Fibroblast of the aortic adventitia (primary cell): ENCODE data around the gene FGF12. TPM values are rescaled to one million over a fixed set of nuclear protein-coding genes. Genes with fewer than 3 reads are reported as not detected.

ENCODE experiments used
- DNase-seq: peaks from one replicate; pipeline ENCODE4 v3.0.0-alpha.2; 2010; ENCODE audit warnings: low read depth
- H3K4me3 ChIP-seq: 2 replicates; pipeline ENCODE4 v1.5.1; 2011; ENCODE audit warnings: low read depth, mild to moderate bottlenecking, control low read depth, low read length, moderate library complexity
- small RNA-seq: library from RNA; depleted of rRNA; stranded (forward); fragments of <200 nt; gene quantifications from one replicate; pipeline ENCODE3, GENCODE V24; 2012
- total RNA-seq: library from RNA; depleted of rRNA; stranded (reverse); fragments of >200 nt; gene quantifications from 2 replicates; pipeline ENCODE4 v1.2.3, GENCODE V29; 2012; ENCODE audit warnings: low replicate concordance
- TF ChIP-seq, protein P1 (sequence below): IDR thresholded peaks from 2 replicates; pipeline ENCODE4 v1.5.1; 2011; ENCODE audit warnings: mild to moderate bottlenecking, low read length, control low read depth, inconsistent platforms; ENCODE audit not compliant: insufficient read depth

The FGF12 gene
- total RNA-seq, 1 donor = 0.36 TPM

DNA sequence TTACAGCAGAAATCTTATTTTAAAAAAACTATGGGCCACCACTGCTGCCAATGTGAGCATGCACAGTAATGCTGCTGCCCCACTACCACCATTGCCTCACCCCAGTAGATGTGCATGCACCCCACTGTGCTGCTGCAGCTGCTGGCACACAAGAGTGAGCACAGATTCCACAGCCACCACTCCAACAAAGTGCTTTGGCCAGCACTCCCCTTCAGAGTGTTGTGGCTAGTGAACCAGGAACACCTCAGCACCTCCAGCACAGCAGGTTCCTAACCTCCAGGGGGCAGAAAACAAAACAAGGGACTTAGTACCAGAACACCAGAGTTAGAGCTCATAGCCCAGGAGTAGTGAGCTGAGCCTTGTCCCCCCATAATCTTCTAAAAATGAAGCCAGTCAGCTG lies 636.8 kb downstream of the FGF12 start:
- TF ChIP-seq, protein P1, sequence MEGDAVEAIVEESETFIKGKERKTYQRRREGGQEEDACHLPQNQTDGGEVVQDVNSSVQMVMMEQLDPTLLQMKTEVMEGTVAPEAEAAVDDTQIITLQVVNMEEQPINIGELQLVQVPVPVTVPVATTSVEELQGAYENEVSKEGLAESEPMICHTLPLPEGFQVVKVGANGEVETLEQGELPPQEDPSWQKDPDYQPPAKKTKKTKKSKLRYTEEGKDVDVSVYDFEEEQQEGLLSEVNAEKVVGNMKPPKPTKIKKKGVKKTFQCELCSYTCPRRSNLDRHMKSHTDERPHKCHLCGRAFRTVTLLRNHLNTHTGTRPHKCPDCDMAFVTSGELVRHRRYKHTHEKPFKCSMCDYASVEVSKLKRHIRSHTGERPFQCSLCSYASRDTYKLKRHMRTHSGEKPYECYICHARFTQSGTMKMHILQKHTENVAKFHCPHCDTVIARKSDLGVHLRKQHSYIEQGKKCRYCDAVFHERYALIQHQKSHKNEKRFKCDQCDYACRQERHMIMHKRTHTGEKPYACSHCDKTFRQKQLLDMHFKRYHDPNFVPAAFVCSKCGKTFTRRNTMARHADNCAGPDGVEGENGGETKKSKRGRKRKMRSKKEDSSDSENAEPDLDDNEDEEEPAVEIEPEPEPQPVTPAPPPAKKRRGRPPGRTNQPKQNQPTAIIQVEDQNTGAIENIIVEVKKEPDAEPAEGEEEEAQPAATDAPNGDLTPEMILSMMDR = no peak
- no peak for DNase-seq
- H3K4me3 ChIP-seq = no peak overlapping the region

Small RNAs within 50 kb of the gene (small RNA-seq; reads per million reads assigned to genes)
- gene RF01210 = not detected
- not detected for gene RNU1-20P

Other genes starting within 250 kb of the FGF12 start
- 5.6 and 6.7 TPM in 2 replicates for gene MB21D2, start 190.3 kb upstream of the FGF12 start, total RNA-seq